ENCODE measurements around the gene SSTR3.

DNA sequence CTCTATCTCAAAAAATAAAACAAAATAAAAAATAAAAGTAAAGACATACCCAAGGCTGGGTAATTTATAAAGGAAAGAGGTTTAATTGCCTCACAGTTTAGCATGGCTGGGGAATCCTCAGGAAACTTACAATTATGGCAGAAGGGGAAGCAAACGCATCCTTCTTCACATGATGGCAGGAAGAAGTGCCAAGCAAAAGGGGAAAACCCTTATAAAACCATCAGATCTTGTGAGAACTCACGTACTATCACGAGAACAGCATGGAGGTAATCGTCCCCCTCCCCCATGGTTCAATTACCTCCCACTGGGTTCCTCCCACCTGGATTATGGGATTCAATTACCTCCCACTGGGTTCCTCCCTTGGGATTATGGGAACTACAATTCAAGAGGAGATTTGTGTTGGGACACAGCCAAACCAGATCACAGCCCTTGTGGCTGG lies 8.3 kb upstream of the SSTR3 start:
- TF ChIP-seq, protein P1, sequence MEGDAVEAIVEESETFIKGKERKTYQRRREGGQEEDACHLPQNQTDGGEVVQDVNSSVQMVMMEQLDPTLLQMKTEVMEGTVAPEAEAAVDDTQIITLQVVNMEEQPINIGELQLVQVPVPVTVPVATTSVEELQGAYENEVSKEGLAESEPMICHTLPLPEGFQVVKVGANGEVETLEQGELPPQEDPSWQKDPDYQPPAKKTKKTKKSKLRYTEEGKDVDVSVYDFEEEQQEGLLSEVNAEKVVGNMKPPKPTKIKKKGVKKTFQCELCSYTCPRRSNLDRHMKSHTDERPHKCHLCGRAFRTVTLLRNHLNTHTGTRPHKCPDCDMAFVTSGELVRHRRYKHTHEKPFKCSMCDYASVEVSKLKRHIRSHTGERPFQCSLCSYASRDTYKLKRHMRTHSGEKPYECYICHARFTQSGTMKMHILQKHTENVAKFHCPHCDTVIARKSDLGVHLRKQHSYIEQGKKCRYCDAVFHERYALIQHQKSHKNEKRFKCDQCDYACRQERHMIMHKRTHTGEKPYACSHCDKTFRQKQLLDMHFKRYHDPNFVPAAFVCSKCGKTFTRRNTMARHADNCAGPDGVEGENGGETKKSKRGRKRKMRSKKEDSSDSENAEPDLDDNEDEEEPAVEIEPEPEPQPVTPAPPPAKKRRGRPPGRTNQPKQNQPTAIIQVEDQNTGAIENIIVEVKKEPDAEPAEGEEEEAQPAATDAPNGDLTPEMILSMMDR (IDR thresholded peaks at IDR 0.05; ENCODE audit: insufficient read depth, low read length), result no peak
- TF ChIP-seq POLR2AphosphoS5 (IDR thresholded peaks at IDR 0.05; ENCODE audit: low read depth), result no peak

All from HL-60 (cell line).